ENCODE data around the gene NPAS1.

NPAS1 gene, protein sequence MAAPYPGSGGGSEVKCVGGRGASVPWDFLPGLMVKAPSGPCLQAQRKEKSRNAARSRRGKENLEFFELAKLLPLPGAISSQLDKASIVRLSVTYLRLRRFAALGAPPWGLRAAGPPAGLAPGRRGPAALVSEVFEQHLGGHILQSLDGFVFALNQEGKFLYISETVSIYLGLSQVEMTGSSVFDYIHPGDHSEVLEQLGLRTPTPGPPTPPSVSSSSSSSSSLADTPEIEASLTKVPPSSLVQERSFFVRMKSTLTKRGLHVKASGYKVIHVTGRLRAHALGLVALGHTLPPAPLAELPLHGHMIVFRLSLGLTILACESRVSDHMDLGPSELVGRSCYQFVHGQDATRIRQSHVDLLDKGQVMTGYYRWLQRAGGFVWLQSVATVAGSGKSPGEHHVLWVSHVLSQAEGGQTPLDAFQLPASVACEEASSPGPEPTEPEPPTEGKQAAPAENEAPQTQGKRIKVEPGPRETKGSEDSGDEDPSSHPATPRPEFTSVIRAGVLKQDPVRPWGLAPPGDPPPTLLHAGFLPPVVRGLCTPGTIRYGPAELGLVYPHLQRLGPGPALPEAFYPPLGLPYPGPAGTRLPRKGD

DNA sequence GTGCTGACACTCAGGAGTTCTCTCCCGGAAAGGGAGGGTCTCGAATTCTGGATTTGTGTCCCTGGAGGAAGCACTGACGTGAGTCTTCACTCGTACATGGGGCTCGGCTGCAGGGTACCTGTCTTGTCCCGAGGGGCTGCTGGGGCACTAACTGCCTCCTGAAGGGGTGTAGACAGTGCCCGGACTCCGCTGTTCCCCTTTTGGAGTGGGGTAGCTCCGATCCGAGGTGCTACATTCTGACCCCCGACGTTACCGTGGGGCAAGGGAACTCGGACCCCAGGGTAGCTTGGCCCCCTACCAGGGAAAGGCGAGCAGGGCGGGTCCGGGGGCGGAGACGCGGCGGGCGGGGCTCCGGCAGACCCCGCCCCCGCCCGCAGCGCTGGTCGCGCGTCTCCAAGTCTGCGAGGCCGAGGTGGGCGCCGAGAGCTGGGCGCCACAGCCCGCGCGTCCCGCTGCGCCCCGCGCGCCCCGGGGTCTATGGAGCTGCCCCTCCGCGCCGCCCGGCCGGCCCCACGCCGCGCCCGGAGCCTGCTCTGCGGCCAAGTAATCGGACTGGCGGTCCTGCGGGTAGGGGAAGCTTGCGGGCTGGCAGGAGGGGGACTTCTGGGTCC is at the start of gene NPAS1:
NPAS1 (plus strand) TSS at position 407 of the 611 bp plus-strand sequence. CDS start 1,211 bp downstream, outside the sequence.
- FAIRE-seq (no peak), DNase-seq (ENCODE audit: insufficient read length, low spot score) (no peak)
- no peak for TF ChIP-seq CTCF (IDR thresholded peaks at IDR 0.05; ENCODE audit: insufficient read depth, missing control alignments)

GRCh38 chr19:46970815-46971214 is 48.8 kb upstream of the NPAS1 start:
- FAIRE-seq: no peak
- no peak for TF ChIP-seq CTCF (IDR thresholded peaks at IDR 0.05; ENCODE audit: insufficient read depth, missing control alignments)
- no peak for DNase-seq (ENCODE audit: insufficient read length, low spot score)

- FAIRE-seq: no peak
- TF ChIP-seq CTCF (IDR thresholded peaks at IDR 0.05; ENCODE audit: insufficient read depth, missing control alignments): no peak
- no peak for DNase-seq (ENCODE audit: insufficient read length, low spot score)
Observed at GRCh38 chr19:46972311-46972710, 47.3 kb upstream of the NPAS1 start.

DNA sequence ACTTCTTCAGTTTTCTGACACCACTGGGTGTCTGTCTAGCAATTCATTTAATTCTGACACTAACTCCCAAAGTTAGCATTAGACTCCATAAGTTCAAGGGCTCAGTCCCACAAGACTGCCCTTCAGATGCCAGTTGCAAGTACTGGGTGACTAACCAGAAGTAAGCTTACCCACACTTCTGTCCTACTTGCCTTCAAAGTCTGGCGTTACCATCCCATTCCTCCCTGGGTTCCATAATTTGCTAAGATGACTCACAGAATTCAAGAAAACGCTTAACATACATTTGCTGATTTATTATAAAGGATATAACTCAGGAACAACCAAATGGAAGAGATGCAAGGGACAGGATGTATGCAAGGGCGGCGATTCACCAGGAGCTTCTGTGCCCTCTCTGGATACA is 45.5 kb upstream of the NPAS1 start:
- no peak for DNase-seq (ENCODE audit: insufficient read length, low spot score)
- no peak for FAIRE-seq
- TF ChIP-seq CTCF (IDR thresholded peaks at IDR 0.05; ENCODE audit: insufficient read depth, missing control alignments): no peak

- FAIRE-seq (no peak), DNase-seq (ENCODE audit: insufficient read length, low spot score) (peak; percentile 96)
- TF ChIP-seq CTCF (IDR thresholded peaks at IDR 0.05; ENCODE audit: insufficient read depth, missing control alignments): no peak
Observed at GRCh38 chr19:46975011-46975924, 44.4 kb upstream of the NPAS1 start.

DNA sequence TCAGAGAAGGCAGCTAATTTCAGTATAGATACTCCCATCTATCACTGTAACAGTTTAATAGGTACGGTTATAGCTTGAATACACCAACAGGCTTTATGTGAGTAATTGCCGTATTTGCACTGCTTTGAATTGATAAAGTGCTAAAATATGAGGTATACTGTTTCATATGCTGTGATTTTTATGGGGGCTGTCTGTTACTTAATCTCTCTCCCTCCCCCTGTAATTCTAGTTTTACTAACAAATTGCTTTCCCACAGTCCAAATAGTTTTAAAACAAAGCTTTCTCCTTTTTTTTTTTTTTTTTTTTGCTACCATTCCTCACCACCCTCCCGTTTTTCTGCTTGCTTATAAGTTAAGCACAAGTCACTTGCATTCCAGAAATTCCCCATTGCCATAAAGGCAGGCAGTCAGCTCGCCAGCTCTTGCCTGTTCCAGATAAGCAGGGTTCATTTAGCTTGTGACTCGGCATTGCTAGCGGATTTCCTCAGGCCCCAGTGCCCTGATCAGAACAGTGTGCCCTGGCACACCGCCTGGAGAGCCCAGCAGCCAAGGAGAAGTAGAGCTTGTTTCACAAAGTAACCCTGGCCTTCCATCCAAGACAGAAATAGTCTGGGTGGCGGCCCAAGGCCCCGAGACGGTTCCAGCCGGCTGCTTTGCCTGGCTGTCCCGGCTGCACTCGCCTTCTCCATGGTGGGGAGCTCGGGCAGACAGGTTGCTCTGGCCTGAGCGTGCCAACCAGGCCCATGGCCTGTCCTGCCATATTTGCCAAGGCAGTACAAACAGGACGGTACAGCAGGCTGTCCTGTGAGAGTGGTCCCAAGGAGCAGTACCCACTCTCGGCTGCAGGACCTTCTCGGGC is 43.5 kb upstream of the NPAS1 start:
- DNase-seq (ENCODE audit: insufficient read length, low spot score) (no peak), FAIRE-seq (no peak)
- TF ChIP-seq CTCF (IDR thresholded peaks at IDR 0.05; ENCODE audit: insufficient read depth, missing control alignments): no peak

Measured in D721Med (cell line).